SK-N-SH (cell line): ENCODE results near the gene ALOX5AP. TPM values are rescaled to one million over a fixed set of nuclear protein-coding genes. Genes with fewer than 3 reads are reported as not detected.

Experiments used
- CTCF ChIA-PET: fragments of 300-600, 350-600 bp; formaldehyde crosslinking; extraction: SDS; loops from one replicate; lab custom pipeline; 2021; lab: Yijun Ruan, JAX
- POLR2A ChIA-PET: fragments of 350-600 bp; sonication (Branson Sonifier 250); formaldehyde crosslinking; extraction: SDS; loops from one replicate; lab custom pipeline; 2020; ENCODE audit warnings: antibody characterized with exemption, inconsistent platforms; lab: Yijun Ruan, JAX
- DNase-seq: peaks from one replicate; pipeline ENCODE4 v3.0.0; 2012
- H2AFZ ChIP-seq: fragments of 200-600 bp; sonication (generic); 2 replicates; pipeline ENCODE4 v1.8.1; 2016; ENCODE audit warnings: antibody characterized with exemption, mild to moderate bottlenecking, low read depth
- H3F3A ChIP-seq: fragments of 200-600 bp; sonication (generic); replicated peaks from 2 replicates; pipeline ENCODE3; 2016; ENCODE audit warnings: antibody characterized with exemption, mild to moderate bottlenecking; ENCODE audit not compliant: insufficient read depth
- H3K27ac ChIP-seq, 2 experiments: fragments of 200-500 bp in 1 of 2; fragments of 200-600 bp in 1 of 2; sonication (Bioruptor generic) in 1 of 2; sonication (generic), shearing (Covaris generic) in 1 of 2; 2 replicates each; pipeline versions ENCODE4 v1.5.1 to v1.6.1; 2014 to 2016; ENCODE audit warnings: low read depth in 2 of 2, inconsistent platforms in 1 of 2, low read length in 1 of 2, mild to moderate bottlenecking in 1 of 2, mixed read lengths in 1 of 2
- H3K27me3 ChIP-seq: fragments of 200-600 bp; sonication (generic), shearing (Covaris generic); 2 replicates; pipeline ENCODE4 v1.6.1; 2016; ENCODE audit warnings: mixed run types; ENCODE audit not compliant: insufficient read depth
- H3K36me3 ChIP-seq, 2 experiments: fragments of 200-500 bp in 1 of 2; fragments of 200-600 bp in 1 of 2; sonication (Bioruptor generic) in 1 of 2; sonication (generic) in 1 of 2; replicated peaks in 1 of 2; 2 replicates each; pipeline versions ENCODE3 to v1.5.1; 2014 to 2016; ENCODE audit warnings: low read length in 1 of 2, mild to moderate bottlenecking in 1 of 2; ENCODE audit not compliant: insufficient read depth in 2 of 2, control insufficient read depth in 1 of 2
- H3K4me1 ChIP-seq, 2 experiments: fragments of 200-500 bp in 1 of 2; fragments of 200-600 bp in 1 of 2; sonication (Bioruptor generic) in 1 of 2; sonication (generic), shearing (Covaris generic) in 1 of 2; 2 replicates each; pipeline versions ENCODE4 v1.5.1 to v1.6.1; 2014 to 2016; ENCODE audit warnings: low read depth in 1 of 2, low read length in 1 of 2, mixed run types in 1 of 2; ENCODE audit not compliant: insufficient read depth in 2 of 2, control insufficient read depth in 1 of 2
- H3K4me2 ChIP-seq: fragments of 200-600 bp; sonication (generic), shearing (Covaris generic); 2 replicates; pipeline ENCODE4 v1.6.1; 2017; ENCODE audit warnings: mixed run types
- H3K4me3 ChIP-seq, 2 experiments: fragments of 200-500 bp in 1 of 2; fragments of 200-600 bp in 1 of 2; sonication (Bioruptor generic) in 1 of 2; sonication (generic), shearing (Covaris generic) in 1 of 2; 2 replicates each; pipeline versions ENCODE4 v1.5.1 to v1.8.1; 2014 to 2016; ENCODE audit warnings: low read depth in 2 of 2, inconsistent platforms in 1 of 2, low read length in 1 of 2, mild to moderate bottlenecking in 1 of 2, mixed read lengths in 1 of 2, moderate library complexity in 1 of 2
- H3K79me2 ChIP-seq: fragments of 200-600 bp; sonication (generic); 2 replicates; pipeline ENCODE4 v1.8.1; 2017; ENCODE audit warnings: mild to moderate bottlenecking; ENCODE audit not compliant: insufficient read depth
- H3K9ac ChIP-seq: fragments of 200-600 bp; sonication (generic); 2 replicates; pipeline ENCODE4 v1.6.1; 2017; ENCODE audit warnings: mixed run types
- H3K9me2 ChIP-seq: fragments of 200-600 bp; sonication (generic); 2 replicates; pipeline ENCODE4 v1.6.1; 2017; ENCODE audit warnings: mixed run types
- H3K9me3 ChIP-seq: fragments of 200-600 bp; sonication (generic); 2 replicates; pipeline ENCODE4 v1.6.1; 2017; ENCODE audit warnings: mixed run types, mild to moderate bottlenecking, moderate library complexity
- H4K20me1 ChIP-seq: fragments of 200-600 bp; sonication (generic); 2 replicates; pipeline ENCODE4 v1.6.1; 2017; ENCODE audit warnings: mild to moderate bottlenecking, mixed run types; ENCODE audit not compliant: insufficient read depth
- CHD2 ChIP-seq: fragments of 150-350 bp; IDR thresholded peaks from 2 replicates; pipeline ENCODE4 v1.6.1; 2018; ENCODE audit warnings: low read length; ENCODE audit not compliant: partially characterized antibody
- ELF1 ChIP-seq: IDR thresholded peaks from 2 replicates; pipeline ENCODE4 v1.4.0; 2012
- EP300 ChIP-seq, 2 experiments: IDR thresholded peaks; 2 replicates each; pipeline versions ENCODE4 v1.4.0 to v1.6.1; 2012; ENCODE audit warnings: borderline replicate concordance in 1 of 2, low read depth in 1 of 2, low read length in 1 of 2
- FOSL2 ChIP-seq: IDR thresholded peaks from 2 replicates; pipeline ENCODE4 v1.4.0; 2012; ENCODE audit warnings: low read depth, mild to moderate bottlenecking, moderate library complexity, borderline replicate concordance
- GABPA ChIP-seq: IDR thresholded peaks from 2 replicates; pipeline ENCODE4 v1.4.0; 2012; ENCODE audit warnings: low read depth, mild to moderate bottlenecking
- JUND ChIP-seq: IDR thresholded peaks from 2 replicates; pipeline ENCODE4 v1.4.0; 2012
- MXI1 ChIP-seq: IDR thresholded peaks from 2 replicates; pipeline ENCODE4 v1.6.1; 2012; ENCODE audit warnings: mild to moderate bottlenecking, low read depth, low read length, improper control_type of control experiment
- NRF1 ChIP-seq: IDR thresholded peaks from 2 replicates; pipeline ENCODE4 v1.6.1; 2012; ENCODE audit warnings: low read depth, mild to moderate bottlenecking, low read length
- PBX3 ChIP-seq: IDR thresholded peaks from 2 replicates; pipeline ENCODE4; 2012
- POLR2AphosphoS5 ChIP-seq: IDR thresholded peaks from 2 replicates; pipeline ENCODE4 v1.6.1; 2012; ENCODE audit warnings: low read depth, low read length
- RCOR1 ChIP-seq: fragments of 150-350 bp; IDR thresholded peaks from 2 replicates; pipeline ENCODE4 v1.6.1; 2017; ENCODE audit warnings: antibody characterized with exemption, low read length
- RXRA ChIP-seq: IDR thresholded peaks from 2 replicates; pipeline ENCODE4 v1.4.0; 2012; ENCODE audit warnings: low read depth, mild to moderate bottlenecking, borderline replicate concordance
- SMC3 ChIP-seq: IDR thresholded peaks from 2 replicates; pipeline ENCODE4 v1.6.1; 2012; ENCODE audit warnings: low read depth, low read length, improper control_type of control experiment
- TAF1 ChIP-seq: IDR thresholded peaks from 2 replicates; pipeline ENCODE4 v1.6.1; 2012; ENCODE audit warnings: low read depth, mild to moderate bottlenecking, low read length, moderate library complexity, borderline replicate concordance
- TEAD4 ChIP-seq: IDR thresholded peaks from 2 replicates; pipeline ENCODE4 v1.4.0; 2012; ENCODE audit warnings: mild to moderate bottlenecking, borderline replicate concordance; ENCODE audit not compliant: insufficient read depth
- USF1 ChIP-seq: IDR thresholded peaks from 2 replicates; pipeline ENCODE4 v1.4.0; 2012; ENCODE audit warnings: low read depth, borderline replicate concordance
- YY1 ChIP-seq: IDR thresholded peaks from 2 replicates; pipeline ENCODE4 v1.4.0; 2012; ENCODE audit warnings: low read depth, mild to moderate bottlenecking
- WGBS: methylation state at CpG from one replicate; pipeline ENCODE4 v1.1.6; 2017; ENCODE audit warnings: low lambda C conversion rate; 5-methylcytosine and 5-hydroxymethylcytosine counted together
- polyA plus RNA-seq, 3 experiments: library from polyadenylated mRNA; depleted of rRNA; stranded (reverse); fragments of >200 nt; gene quantifications; 2 replicates each; pipeline ENCODE4 v1.2.3, GENCODE V29; 2012
- TF ChIP-seq, protein P1 (sequence below): fragments of 150-350 bp; IDR thresholded peaks from 2 replicates; pipeline ENCODE4 v1.6.1; 2016; ENCODE audit warnings: mild to moderate bottlenecking, low read depth, low read length
- TF ChIP-seq, protein P2 (sequence below): IDR thresholded peaks from 2 replicates; pipeline ENCODE4 v1.6.1; 2012; ENCODE audit warnings: mild to moderate bottlenecking, low read depth, low read length, moderate library complexity
- TF ChIP-seq, protein P3 (sequence below): IDR thresholded peaks from 2 replicates; pipeline ENCODE4 v1.4.0; 2012; ENCODE audit warnings: low read depth

Gene ALOX5AP
- polyA plus RNA-seq, 1 of the 3 experiments (the other 2 are of a cell fraction): 1.3 TPM

DNA sequence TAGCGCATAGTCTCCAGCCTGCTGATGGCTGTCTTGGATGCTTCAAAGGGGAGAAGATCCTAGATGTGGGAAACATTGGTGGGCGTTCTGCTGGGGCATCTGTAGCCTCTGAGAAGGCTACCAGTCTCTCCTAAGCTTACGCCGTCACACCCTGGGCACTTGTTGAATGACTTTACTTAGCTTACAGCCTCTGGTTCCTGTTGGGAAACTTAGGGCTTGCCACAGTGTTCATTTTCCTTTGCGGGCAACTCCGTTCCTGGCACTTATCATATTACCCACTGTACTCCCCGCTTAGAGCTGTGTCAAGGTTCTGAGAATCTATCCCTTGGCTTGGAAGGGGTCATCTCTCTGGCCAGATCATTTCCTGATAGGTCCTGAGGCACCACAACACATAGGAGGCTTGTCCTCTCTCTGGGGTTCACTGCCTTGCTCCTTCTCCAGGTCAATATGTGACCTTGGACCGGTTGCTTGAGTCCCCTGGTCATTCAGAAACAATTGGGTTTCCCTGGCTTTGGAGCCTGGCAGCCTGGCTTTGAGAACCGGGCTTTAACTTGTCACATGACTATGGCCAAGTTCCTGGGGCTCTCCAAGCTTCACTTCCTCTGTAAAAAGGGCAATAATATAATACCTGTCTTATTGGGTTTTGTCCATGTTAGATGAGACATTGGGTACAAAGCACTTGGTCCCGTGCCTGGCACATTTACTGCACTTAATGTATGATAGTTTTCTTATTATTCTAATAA is 20.5 kb upstream of the ALOX5AP start:
- ChIA-PET CTCF (interaction anchor here (1.0 to 1.3 kb wide), 2 partner anchors 14 to 31 kb away, joined by 3 read pairs; no protein-coding TSS in a partner anchor), POLR2A (no interaction called here)
- Histone ChIP-seq H3K4me1 (peaks cover 0 to 10% of the 10 kb centered on the region in 2 experiments; a peak in 1 of 4 replicates), H3K9me2 (no peaks in the 10 kb centered on the region), H3K9me3 (no peaks in the 10 kb centered on the region), H3K4me2 (no peak overlapping the region), H3F3A (peaks cover 6% of the 10 kb centered on the region), H4K20me1 (no peaks in the 10 kb centered on the region), H3K27ac (no peak overlapping the region), H3K9ac (no peak overlapping the region), H3K79me2 (no peaks in the 10 kb centered on the region), H3K4me3 (no peak overlapping the region), H2AFZ (no peak overlapping the region), H3K27me3 (no peaks in the 10 kb centered on the region), H3K36me3 (no peaks in the 10 kb centered on the region)
- whole genome bisulfite sequencing: 91% methylated on average over 10 of the region's 10 CpGs
- DNase-seq: no peak
- TF ChIP-seq RCOR1 (no peak), CHD2 (no peak), POLR2AphosphoS5 (no peak), SMC3 (no peak), TEAD4 (no peak), YY1 (no peak), GABPA (no peak), MXI1 (no peak), NRF1 (no peak), JUND (no peak), PBX3 (no peak), EP300 (IDR thresholded peaks at IDR 0.05; ENCODE audit: borderline replicate concordance in 1 of 2, low read depth in 1 of 2, low read length in 1 of 2) (no peak), ELF1 (no peak), FOSL2 (no peak), TAF1 (no peak), RXRA (no peak), USF1 (no peak)
- TF ChIP-seq, protein P1, sequence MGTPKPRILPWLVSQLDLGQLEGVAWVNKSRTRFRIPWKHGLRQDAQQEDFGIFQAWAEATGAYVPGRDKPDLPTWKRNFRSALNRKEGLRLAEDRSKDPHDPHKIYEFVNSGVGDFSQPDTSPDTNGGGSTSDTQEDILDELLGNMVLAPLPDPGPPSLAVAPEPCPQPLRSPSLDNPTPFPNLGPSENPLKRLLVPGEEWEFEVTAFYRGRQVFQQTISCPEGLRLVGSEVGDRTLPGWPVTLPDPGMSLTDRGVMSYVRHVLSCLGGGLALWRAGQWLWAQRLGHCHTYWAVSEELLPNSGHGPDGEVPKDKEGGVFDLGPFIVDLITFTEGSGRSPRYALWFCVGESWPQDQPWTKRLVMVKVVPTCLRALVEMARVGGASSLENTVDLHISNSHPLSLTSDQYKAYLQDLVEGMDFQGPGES: no peak
- TF ChIP-seq, protein P2, sequence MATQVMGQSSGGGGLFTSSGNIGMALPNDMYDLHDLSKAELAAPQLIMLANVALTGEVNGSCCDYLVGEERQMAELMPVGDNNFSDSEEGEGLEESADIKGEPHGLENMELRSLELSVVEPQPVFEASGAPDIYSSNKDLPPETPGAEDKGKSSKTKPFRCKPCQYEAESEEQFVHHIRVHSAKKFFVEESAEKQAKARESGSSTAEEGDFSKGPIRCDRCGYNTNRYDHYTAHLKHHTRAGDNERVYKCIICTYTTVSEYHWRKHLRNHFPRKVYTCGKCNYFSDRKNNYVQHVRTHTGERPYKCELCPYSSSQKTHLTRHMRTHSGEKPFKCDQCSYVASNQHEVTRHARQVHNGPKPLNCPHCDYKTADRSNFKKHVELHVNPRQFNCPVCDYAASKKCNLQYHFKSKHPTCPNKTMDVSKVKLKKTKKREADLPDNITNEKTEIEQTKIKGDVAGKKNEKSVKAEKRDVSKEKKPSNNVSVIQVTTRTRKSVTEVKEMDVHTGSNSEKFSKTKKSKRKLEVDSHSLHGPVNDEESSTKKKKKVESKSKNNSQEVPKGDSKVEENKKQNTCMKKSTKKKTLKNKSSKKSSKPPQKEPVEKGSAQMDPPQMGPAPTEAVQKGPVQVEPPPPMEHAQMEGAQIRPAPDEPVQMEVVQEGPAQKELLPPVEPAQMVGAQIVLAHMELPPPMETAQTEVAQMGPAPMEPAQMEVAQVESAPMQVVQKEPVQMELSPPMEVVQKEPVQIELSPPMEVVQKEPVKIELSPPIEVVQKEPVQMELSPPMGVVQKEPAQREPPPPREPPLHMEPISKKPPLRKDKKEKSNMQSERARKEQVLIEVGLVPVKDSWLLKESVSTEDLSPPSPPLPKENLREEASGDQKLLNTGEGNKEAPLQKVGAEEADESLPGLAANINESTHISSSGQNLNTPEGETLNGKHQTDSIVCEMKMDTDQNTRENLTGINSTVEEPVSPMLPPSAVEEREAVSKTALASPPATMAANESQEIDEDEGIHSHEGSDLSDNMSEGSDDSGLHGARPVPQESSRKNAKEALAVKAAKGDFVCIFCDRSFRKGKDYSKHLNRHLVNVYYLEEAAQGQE: no peak
- TF ChIP-seq, protein P3, sequence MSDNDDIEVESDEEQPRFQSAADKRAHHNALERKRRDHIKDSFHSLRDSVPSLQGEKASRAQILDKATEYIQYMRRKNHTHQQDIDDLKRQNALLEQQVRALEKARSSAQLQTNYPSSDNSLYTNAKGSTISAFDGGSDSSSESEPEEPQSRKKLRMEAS: no peak
